GM23338 (cell line): Measurements from ENCODE around the gene ARHGEF10L. TPM values are rescaled to one million over a fixed set of nuclear protein-coding genes. Genes with fewer than 3 reads are reported as not detected.

ENCODE experiments used
- ATAC-seq: fragments of 200-7000 bp; cut with Tn5 transposase; 3 replicates; pipeline ENCODE4 v1.9.1; 2020
- DNase-seq: peaks from one replicate; pipeline ENCODE4 v3.0.0-alpha.2; 2015; ENCODE audit warnings: low spot score
- H2AFZ ChIP-seq: fragments of 200-600 bp; sonication (generic); 2 replicates; pipeline ENCODE4 v1.8.0; 2016; ENCODE audit warnings: antibody characterized with exemption, mild to moderate bottlenecking, moderate library complexity
- H3F3A ChIP-seq: fragments of 200-600 bp; sonication (generic); replicated peaks from 2 replicates; pipeline ENCODE4 v1.8.0; 2017; ENCODE audit warnings: antibody characterized with exemption, mixed run types, low read depth
- H3K27ac ChIP-seq: fragments of 200-600 bp; sonication (generic); 2 replicates; pipeline ENCODE4 v1.6.1; 2016; ENCODE audit warnings: low read depth
- H3K27me3 ChIP-seq: fragments of 200-600 bp; sonication (generic); 2 replicates; pipeline ENCODE4 v1.8.0; 2016; ENCODE audit warnings: mild to moderate bottlenecking, mixed run types, moderate library complexity; ENCODE audit not compliant: insufficient read depth
- H3K36me3 ChIP-seq: fragments of 200-600 bp; sonication (generic); 2 replicates; pipeline ENCODE4 v1.8.0; 2016; ENCODE audit warnings: mild to moderate bottlenecking; ENCODE audit not compliant: insufficient read depth
- H3K4me1 ChIP-seq: fragments of 200-600 bp; sonication (generic); 2 replicates; pipeline ENCODE4 v1.8.0; 2016; ENCODE audit warnings: mild to moderate bottlenecking, moderate library complexity; ENCODE audit not compliant: insufficient read depth
- H3K4me2 ChIP-seq: fragments of 200-600 bp; sonication (generic); 2 replicates; pipeline ENCODE4 v1.7.1; 2017; ENCODE audit warnings: mixed run types
- H3K4me3 ChIP-seq: fragments of 200-600 bp; sonication (generic); 2 replicates; pipeline ENCODE4 v1.6.1; 2016; ENCODE audit warnings: mixed run types
- H3K79me2 ChIP-seq: fragments of 200-600 bp; sonication (generic); replicated peaks from 2 replicates; pipeline ENCODE4 v1.8.0; 2017; ENCODE audit warnings: mild to moderate bottlenecking; ENCODE audit not compliant: insufficient read depth
- H3K9me2 ChIP-seq: fragments of 200-600 bp; sonication (generic); 2 replicates; pipeline ENCODE4 v1.8.0; 2017; ENCODE audit not compliant: insufficient read depth
- H4K20me1 ChIP-seq: fragments of 200-600 bp; sonication (generic); replicated peaks from 2 replicates; pipeline ENCODE4 v1.8.0; 2017; ENCODE audit warnings: mild to moderate bottlenecking; ENCODE audit not compliant: insufficient read depth
- H3K27ac Mint-ChIP-seq: 2 replicates; pipeline ENCODE4 v1.8.0; 2020; ENCODE audit warnings: inconsistent platforms, mild to moderate bottlenecking, moderate library complexity, mixed read lengths
- H3K27me3 Mint-ChIP-seq: 3 replicates; pipeline ENCODE4 v1.8.0; 2022; ENCODE audit warnings: low read depth, mild to moderate bottlenecking, moderate library complexity, mixed read lengths, inconsistent platforms; ENCODE audit not compliant: insufficient read depth, poor library complexity
- H3K36me3 Mint-ChIP-seq: 3 replicates; pipeline ENCODE4 v1.8.0; 2021; ENCODE audit warnings: low read depth, mild to moderate bottlenecking, inconsistent platforms, moderate library complexity, mixed read lengths
- H3K4me1 Mint-ChIP-seq: 3 replicates; pipeline ENCODE4 v1.8.0; 2020; ENCODE audit warnings: mild to moderate bottlenecking, inconsistent platforms, mixed read lengths
- H3K4me3 Mint-ChIP-seq: 3 replicates; pipeline ENCODE4 v1.8.0; 2021; ENCODE audit warnings: moderate library complexity, mild to moderate bottlenecking, inconsistent platforms, mixed read lengths
- H3K9me3 Mint-ChIP-seq: 3 replicates; pipeline ENCODE4 v1.8.0; 2020; ENCODE audit warnings: moderate library complexity, mild to moderate bottlenecking, inconsistent platforms, mixed read lengths
- CREB1 ChIP-seq: fragments of 250-450 bp; sonication (Bioruptor Pico); IDR thresholded peaks from 2 replicates; pipeline ENCODE4 v1.5.0; 2020; ENCODE audit warnings: low read depth, mild to moderate bottlenecking, moderate library complexity
- CTCF ChIP-seq, 2 experiments: fragments of 200-600 bp in 1 of 2; sonication (generic) in 1 of 2; conservative IDR thresholded peaks; 2 replicates each; pipeline versions ENCODE4 v1.5.1 to v1.6.1; 2016 to 2017; ENCODE audit warnings: antibody characterized with exemption in 2 of 2, low read depth in 2 of 2, mild to moderate bottlenecking in 2 of 2, moderate library complexity in 1 of 2
- ETS1 ChIP-seq: IDR thresholded peaks from 2 replicates; pipeline ENCODE4 v1.6.1; 2016; ENCODE audit warnings: antibody characterized with exemption
- JUNB ChIP-seq: IDR thresholded peaks from one replicate; pipeline ENCODE4 v1.6.1; 2016; ENCODE audit warnings: antibody characterized with exemption; ENCODE audit not compliant: unreplicated experiment
- STAT1 ChIP-seq: IDR thresholded peaks from one replicate; pipeline ENCODE4 v1.6.1; 2016; ENCODE audit warnings: antibody characterized with exemption; ENCODE audit not compliant: unreplicated experiment
- ZNF331 ChIP-seq: fragments of 250-450 bp; sonication (Bioruptor Pico); IDR thresholded peaks from 2 replicates; pipeline ENCODE4 v1.5.0; 2020; ENCODE audit warnings: low read depth, mild to moderate bottlenecking, moderate library complexity
- ZNF462 ChIP-seq: fragments of 250-450 bp; sonication (Bioruptor Pico); IDR thresholded peaks from 2 replicates; pipeline ENCODE4 v1.5.0; 2020; ENCODE audit warnings: mild to moderate bottlenecking, moderate library complexity
- polyA plus RNA-seq: library from polyadenylated mRNA; unstranded; fragments of >200 nt; fragmentation: Nextera tagmentation; extraction: Ambion mirVana; gene quantifications from 2 replicates; pipeline ENCODE4 v1.2.1, GENCODE V29; 2016
- total RNA-seq: library from RNA; depleted of rRNA; stranded (reverse); fragments of >200 nt; shearing (Covaris generic); gene quantifications from 2 replicates; pipeline ENCODE4 v1.2.3, GENCODE V29; 2014

The ARHGEF10L gene
- total and polyA plus RNA-seq, 2 experiments from 2014 or later, result 12.1 to 46.8 TPM

GRCh38 chr1:17615959-17616358 is 76.5 kb downstream of the ARHGEF10L start:
- no peaks in the 10 kb centered on the region; the same call in 1 of the 2 replicates for H4K20me1 ChIP-seq
- Mint-ChIP-seq H3K27me3 (peaks cover 3% of the 10 kb centered on the region), H3K4me1 (peaks cover 11% of the 10 kb centered on the region; the same call in 2 of the 3 replicates), H3K4me3 (no peak overlapping the region), H3K9me3 (no peaks in the 10 kb centered on the region), H3K36me3 (peaks cover 10% of the 10 kb centered on the region), H3K27ac (no peak overlapping the region)
- H2AFZ ChIP-seq, result no peak overlapping the region
- no peaks in the 10 kb centered on the region for H3K36me3 ChIP-seq
- TF ChIP-seq ZNF331 (no peak), JUNB (no peak), ZNF462 (CRISPR knock-in tag) (no peak), STAT1 (no peak), ETS1 (no peak), CREB1 (no peak), CTCF (conservative IDR thresholded peaks at IDR 0.05; ENCODE audit: low read depth in 2 of 2) (no peak)
- no peak overlapping the region for H3K27ac ChIP-seq
- H3K4me2 ChIP-seq, result no peak overlapping the region
- no peaks in the 10 kb centered on the region for H3K9me2 ChIP-seq
- DNase-seq (no peak), ATAC-seq (no peak)
- no peaks in the 10 kb centered on the region for H3K27me3 ChIP-seq
- H3K79me2 ChIP-seq, result no peaks in the 10 kb centered on the region
- H3K4me1 ChIP-seq, result no peaks in the 10 kb centered on the region
- 0 out of 2 replicates have a peak, but pooled peaks cover 4% of the 10 kb centered on the region for H3F3A ChIP-seq
- no peak overlapping the region for H3K4me3 ChIP-seq
